Sigmoid colon (tissue), 7 donors: Measurements from ENCODE around the gene ADGRL2. TPM values are rescaled to one million over a fixed set of nuclear protein-coding genes. Genes with fewer than 3 reads are reported as not detected.

Experiments
- DNase-seq: peaks from one replicate; pipeline ENCODE4 v3.0.0-alpha.2; 2019
- H3K27ac ChIP-seq, 4 donors: fragments of 200-600 bp; sonication (generic); one replicate each; pipeline ENCODE4 v1.5.1; 2016 to 2019; ENCODE audit warnings: mild to moderate bottlenecking in 1 of 4
- H3K27me3 ChIP-seq, 3 donors: fragments of 200-600 bp; sonication (generic); one replicate each; pipeline ENCODE4 v1.5.1; 2019; ENCODE audit warnings: mild to moderate bottlenecking in 1 of 3
- H3K36me3 ChIP-seq, 4 donors: fragments of 200-600 bp; sonication (generic); one replicate each; pipeline ENCODE4 v1.5.1; 2016 to 2019
- H3K4me1 ChIP-seq, 4 donors: fragments of 200-600 bp; sonication (generic); one replicate each; pipeline ENCODE4 v1.5.1; 2017 to 2019
- H3K4me3 ChIP-seq, 4 donors: fragments of 200-600 bp; sonication (generic); one replicate each; pipeline ENCODE4 v1.5.1; 2017 to 2019; ENCODE audit warnings: mild to moderate bottlenecking in 2 of 4, moderate library complexity in 1 of 4
- H3K9me3 ChIP-seq, 4 donors: fragments of 200-600 bp in 3 of 4; sonication (generic) in 3 of 4; one replicate each; pipeline versions ENCODE4 v1.5.1 to v1.6.1; 2013 to 2019
- CTCF ChIP-seq, 4 experiments: fragments of 450-650 bp in 3 of 4; fragments of 200-600 bp in 1 of 4; IDR thresholded peaks; one replicate each; pipeline ENCODE4 v1.5.1; 2016 to 2019; ENCODE audit warnings: antibody characterized with exemption in 4 of 4, mild to moderate bottlenecking in 3 of 4, moderate library complexity in 2 of 4
- EP300 ChIP-seq, 4 donors: sonication (generic); formaldehyde crosslinking; IDR thresholded peaks; one replicate each; pipeline ENCODE4 v1.6.1; 2017; ENCODE audit warnings: antibody characterized with exemption in 4 of 4
- POLR2A ChIP-seq, 2 donors: fragments of 450-650 bp; IDR thresholded peaks; one replicate each; pipeline ENCODE4 v1.6.1; 2016; ENCODE audit warnings: antibody characterized with exemption in 2 of 2, mild to moderate bottlenecking in 2 of 2, moderate library complexity in 2 of 2
- POLR2AphosphoS5 ChIP-seq, 4 donors: sonication (generic); formaldehyde crosslinking; IDR thresholded peaks; one replicate each; pipeline ENCODE4 v1.6.1; 2017; ENCODE audit warnings: antibody characterized with exemption in 4 of 4
- WGBS, 2 donors: extraction: QIAGEN DNeasy Blood & Tissue Kit; methylation state at CpG; one replicate each; pipeline ENCODE4 v1.1.7; 2013; 5-methylcytosine and 5-hydroxymethylcytosine counted together
- intact Hi-C: fragments of 100-400 bp; cut with DNase I; formaldehyde crosslinking; loops from one replicate; pipeline ENCODE4 v1.15.1; 2023
- polyA plus RNA-seq, 3 donors: library from polyadenylated mRNA; stranded (reverse); fragments of 200-250 nt; gene quantifications; one replicate each; pipeline ENCODE4 v1.2.3, GENCODE V29; 2013
- total RNA-seq, 4 donors: library from RNA; depleted of rRNA; stranded (reverse); fragments of >200 nt; gene quantifications; one replicate each; pipeline ENCODE4 v1.1.0, GENCODE V29; 2016
- donor health status: healthy with polysubstance abuse.
- donor health status: Bipolar disorder and iron deficiency.
- donor health status: healthy.

ADGRL2 gene
- total and polyA plus RNA-seq, 7 donors, result 2.3 to 73.4 (median 49.4) TPM

GRCh38 chr1:81936853-81937252, 136.1 kb downstream of the ADGRL2 start:
- DNase-seq, result no peak
- intact Hi-C loops, result no loop called here
- Histone ChIP-seq H3K27me3 (no peaks in the 10 kb centered on the region), H3K27ac (no peak overlapping the region), H3K36me3 (no peaks in the 10 kb centered on the region), H3K4me3 (no peak overlapping the region), H3K9me3 (no peaks in the 10 kb centered on the region), H3K4me1 (peaks cover 0 to 18% (median 6%) of the 10 kb centered on the region in 4 donors)
- no peak for TF ChIP-seq POLR2A (IDR thresholded peaks at IDR 0.05)
- no peak for TF ChIP-seq POLR2AphosphoS5 (IDR thresholded peaks at IDR 0.05)
- TF ChIP-seq CTCF (IDR thresholded peaks at IDR 0.05), result no peak
- TF ChIP-seq EP300 (IDR thresholded peaks at IDR 0.05), result no peak
- WGBS, 2 donors, result 76 to 86% methylated on average over 2 of the region's 2 CpGs

- TF ChIP-seq POLR2AphosphoS5 (IDR thresholded peaks at IDR 0.05) (no peak), EP300 (IDR thresholded peaks at IDR 0.05) (no peak)
- 89 to 97% methylated on average over 2 of the region's 2 CpGs for WGBS, 2 donors
- peaks cover 0 to 18% (median 6%) of the 10 kb centered on the region in 4 donors for H3K4me1 ChIP-seq
- peak overlapping the region in 1 of 4 donors; percentile 19 for H3K27ac ChIP-seq
- intact Hi-C loops, result no loop called here
- H3K9me3 ChIP-seq, result no peaks in the 10 kb centered on the region
- H3K4me3 ChIP-seq, result no peak overlapping the region
- no peak for DNase-seq
- no peaks in the 10 kb centered on the region for H3K27me3 ChIP-seq
- H3K36me3 ChIP-seq, result no peaks in the 10 kb centered on the region
Measured at GRCh38 chr1:81937791-81938450, 137.2 kb downstream of the ADGRL2 start.

GRCh38 chr1:81948495-81948894, 147.8 kb downstream of the ADGRL2 start:
- TF ChIP-seq POLR2AphosphoS5 (IDR thresholded peaks at IDR 0.05), result no peak
- TF ChIP-seq CTCF (IDR thresholded peaks at IDR 0.05), result no peak
- TF ChIP-seq POLR2A (IDR thresholded peaks at IDR 0.05), result no peak
- TF ChIP-seq EP300 (IDR thresholded peaks at IDR 0.05), result no peak

GRCh38 chr1:81949421-81949820, 148.7 kb downstream of the ADGRL2 start:
- WGBS, 2 donors, result 73 to 79% methylated on average over 4 of the region's 4 CpGs
- peaks cover 0 to 6% (median 0%) of the 10 kb centered on the region in 4 donors for H3K36me3 ChIP-seq
- H3K27ac ChIP-seq, result no peak overlapping the region
- no peak for DNase-seq
- no peak for TF ChIP-seq POLR2A (IDR thresholded peaks at IDR 0.05)
- TF ChIP-seq CTCF (IDR thresholded peaks at IDR 0.05), result no peak
- no peak for TF ChIP-seq EP300 (IDR thresholded peaks at IDR 0.05)
- no peak for TF ChIP-seq POLR2AphosphoS5 (IDR thresholded peaks at IDR 0.05)
- H3K4me1 ChIP-seq, result peaks cover 0 to 22% (median 11%) of the 10 kb centered on the region in 4 donors
- intact Hi-C loops, result no loop called here
- no peak overlapping the region for H3K4me3 ChIP-seq
- no peaks in the 10 kb centered on the region for H3K9me3 ChIP-seq
- H3K27me3 ChIP-seq, result no peaks in the 10 kb centered on the region

More at GRCh38 chr1:81948495-81948894, 147.8 kb downstream of the ADGRL2 start:
- WGBS, 2 donors, result 67 to 72% methylated on average over 2 of the region's 2 CpGs
- intact Hi-C loops, result no loop called here
- H3K4me3 ChIP-seq, result no peak overlapping the region
- no peak for DNase-seq
- H3K36me3 ChIP-seq, result peaks cover 0 to 9% (median 0%) of the 10 kb centered on the region in 4 donors
- H3K9me3 ChIP-seq, result no peaks in the 10 kb centered on the region
- no peaks in the 10 kb centered on the region for H3K27me3 ChIP-seq
- no peak overlapping the region for H3K27ac ChIP-seq
- H3K4me1 ChIP-seq, result peaks cover 0 to 22% (median 11%) of the 10 kb centered on the region in 4 donors

GRCh38 chr1:81950037-81950436, 149.3 kb downstream of the ADGRL2 start:
- intact Hi-C loops, result no loop called here

More at GRCh38 chr1:81950037-81950436, 149.3 kb downstream of the ADGRL2 start:
- TF ChIP-seq CTCF (IDR thresholded peaks at IDR 0.05), result no peak
- no peak for TF ChIP-seq POLR2A (IDR thresholded peaks at IDR 0.05)
- TF ChIP-seq POLR2AphosphoS5 (IDR thresholded peaks at IDR 0.05), result no peak
- no peak for TF ChIP-seq EP300 (IDR thresholded peaks at IDR 0.05)
- no peak for DNase-seq
- Histone ChIP-seq H3K9me3 (no peaks in the 10 kb centered on the region), H3K27ac (no peak overlapping the region), H3K4me3 (no peak overlapping the region), H3K4me1 (peaks cover 0 to 22% (median 11%) of the 10 kb centered on the region in 4 donors), H3K27me3 (no peaks in the 10 kb centered on the region), H3K36me3 (peaks cover 0 to 6% (median 0%) of the 10 kb centered on the region in 4 donors)
